LNCAP (cell line): ENCODE data around the gene RHPN2.

ENCODE experiments used
- CTCF ChIP-seq: fragments of 450-650 bp; IDR thresholded peaks from 2 replicates; pipeline ENCODE4 v1.5.1; 2017; ENCODE audit warnings: mild to moderate bottlenecking

The RHPN2 gene

GRCh38 chr19:33064792-33065550, at the start of gene RHPN2:
TSS of gene RHPN2 (minus strand) at chr19:33064888. CDS start at chr19:33064852, 36 bp downstream.
- no peak for TF ChIP-seq CTCF

GRCh38 chr19:33114312-33114711, 49.6 kb upstream of the RHPN2 start:
- no peak for TF ChIP-seq CTCF

- TF ChIP-seq CTCF: no peak
Measured at GRCh38 chr19:33111587-33111986, 46.9 kb upstream of the RHPN2 start.

GRCh38 chr19:33110137-33110910, 45.6 kb upstream of the RHPN2 start:
- TF ChIP-seq CTCF: no peak

- TF ChIP-seq CTCF: no peak
Measured at GRCh38 chr19:33108161-33108560, 43.5 kb upstream of the RHPN2 start.

- TF ChIP-seq CTCF: no peak
Measured at GRCh38 chr19:33102893-33103292, 38.2 kb upstream of the RHPN2 start.

GRCh38 chr19:33100894-33101644, 36.4 kb upstream of the RHPN2 start:
- TF ChIP-seq CTCF: no peak
